A549 (cell line): ENCODE data around the gene GAL3ST3.

Source experiments
- CEBPB ChIP-seq, 2 experiments: fragments of >200 bp in 1 of 2; sonication (Bioruptor Twin) in 1 of 2; formaldehyde crosslinking in 1 of 2; IDR thresholded peaks; 2 replicates each; pipeline ENCODE4 v1.6.1; 2012 to 2016
- CTCF ChIP-seq: fragments of >200 bp; sonication (Bioruptor Twin); formaldehyde crosslinking; IDR thresholded peaks from 3 replicates; pipeline ENCODE4 v1.5.1; 2016
- EP300 ChIP-seq, 2 experiments: fragments of >200 bp; sonication (Bioruptor Twin); formaldehyde crosslinking; IDR thresholded peaks; 2 replicates in 1 of 2; 3 replicates in 1 of 2; pipeline ENCODE4 v1.6.1; 2016 to 2017
- MAFK ChIP-seq: fragments of 450-650 bp; IDR thresholded peaks from 2 replicates; pipeline ENCODE4 v1.6.1; 2014; ENCODE audit not compliant: partially characterized antibody
- MYC ChIP-seq: IDR thresholded peaks from 2 replicates; pipeline ENCODE4 v1.6.1; 2012; ENCODE audit warnings: mild to moderate bottlenecking, inconsistent platforms, low read length, improper control_type of control experiment, borderline replicate concordance
- REST ChIP-seq: fragments of 200-600 bp; sonication (generic); IDR thresholded peaks from 2 replicates; pipeline ENCODE4 v1.6.1; 2016; ENCODE audit warnings: antibody characterized with exemption, mild to moderate bottlenecking, moderate library complexity
- ZSCAN20 ChIP-seq: fragments of 250-450 bp; sonication (Bioruptor Pico); IDR thresholded peaks from 2 replicates; pipeline ENCODE4 v1.8.0; 2022; ENCODE audit warnings: mild to moderate bottlenecking, moderate library complexity

GRCh38 chr11:66080055-66080817 lies 31.3 kb upstream of the GAL3ST3 start:
- TF ChIP-seq REST (no peak), ZSCAN20 (CRISPR knock-in tag) (no peak), MYC (no peak), CTCF (no peak), EP300 (IDR thresholded peaks at IDR 0.05) (no peak), MAFK (no peak), CEBPB (IDR thresholded peaks at IDR 0.05) (no peak; a peak in 1 of 4 replicates)
